Amniotic stem cell (primary cell): ENCODE measurements around the gene FHAD1.
"Not testable (repeated sequence)": the region's sequence is repeated elsewhere in the genome, so short reads cannot be mapped to it uniquely, and the experiment has no call there.

ENCODE experiments used
- DNase-seq: peaks from one replicate; lab custom pipeline; 2025; lab: John Stamatoyannopoulos, UW

The FHAD1 gene

DNA sequence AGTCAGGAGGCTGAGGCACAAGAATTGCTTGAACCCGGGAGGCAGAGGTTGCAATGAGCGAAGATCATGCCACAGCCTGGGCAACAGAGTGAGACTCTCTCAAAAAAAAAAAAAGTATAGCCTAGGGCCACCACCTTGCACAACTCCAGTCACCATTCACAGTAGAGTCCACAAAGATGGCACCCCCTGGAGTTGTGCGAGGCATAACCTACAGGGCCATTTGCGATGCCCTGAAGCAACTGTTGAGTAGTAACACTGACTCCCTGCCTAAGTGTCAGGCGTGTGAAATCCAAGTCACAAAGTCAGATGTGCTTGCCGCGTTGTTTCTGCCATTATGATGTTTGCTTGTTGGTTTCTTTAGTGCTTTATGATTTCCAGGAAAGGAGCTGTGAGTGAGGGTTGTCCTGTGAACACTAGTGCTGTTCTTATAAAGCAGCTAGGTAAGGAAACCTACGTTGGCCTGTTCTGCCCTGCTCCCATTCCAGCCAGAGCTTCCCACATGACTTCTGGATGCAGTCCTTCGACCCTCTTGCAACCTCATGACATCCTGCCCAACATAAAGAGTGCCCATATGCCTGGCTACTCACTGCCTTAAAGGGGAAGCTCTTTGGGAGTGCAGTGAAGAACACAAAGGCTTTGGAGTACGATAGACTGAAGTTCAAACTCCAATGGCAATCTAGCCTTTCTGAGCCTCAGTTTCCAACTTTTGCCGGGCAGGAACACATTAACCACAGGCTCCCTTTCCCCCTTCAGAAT is 29.8 kb downstream of the FHAD1 start:
- no peak for DNase-seq

DNA sequence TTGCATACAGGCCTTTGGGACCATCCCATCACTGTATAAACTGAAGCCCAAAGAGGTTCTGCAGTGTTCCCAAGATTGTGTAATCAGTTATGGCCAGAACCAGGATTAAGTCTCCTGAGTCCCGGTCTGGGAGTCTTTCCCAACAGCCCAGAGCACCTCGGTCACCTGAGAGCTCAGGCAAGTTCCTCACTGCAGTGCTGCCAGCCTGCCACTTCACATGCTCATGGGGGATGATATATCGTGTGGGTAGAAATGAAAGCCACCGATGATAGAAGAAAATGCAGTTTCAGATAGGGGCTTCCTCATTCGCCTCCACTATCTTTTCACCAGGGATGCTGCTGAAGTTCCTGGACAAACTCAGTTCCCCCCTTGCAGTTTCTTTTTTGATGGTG is 30.4 kb downstream of the FHAD1 start:
- no peak for DNase-seq

DNA sequence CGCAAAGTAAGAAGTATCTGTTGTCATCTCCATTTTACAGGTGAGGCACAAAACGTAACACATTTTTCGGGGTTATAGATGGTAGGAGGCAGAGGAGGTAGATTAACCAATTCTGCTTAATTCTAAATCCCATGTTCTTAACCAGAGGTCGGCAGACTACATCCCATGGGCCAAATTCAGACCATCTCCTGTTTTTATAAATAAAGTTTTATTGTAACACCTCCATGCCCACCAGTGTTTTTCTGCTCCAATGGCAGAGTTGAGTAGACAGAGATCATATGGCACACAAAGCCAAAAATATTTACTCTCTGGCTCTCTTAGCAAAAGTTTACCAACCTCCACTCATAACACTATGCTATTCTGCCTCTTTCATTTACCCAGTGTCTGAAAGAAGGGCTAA is 30.9 kb downstream of the FHAD1 start:
- no peak for DNase-seq

DNA sequence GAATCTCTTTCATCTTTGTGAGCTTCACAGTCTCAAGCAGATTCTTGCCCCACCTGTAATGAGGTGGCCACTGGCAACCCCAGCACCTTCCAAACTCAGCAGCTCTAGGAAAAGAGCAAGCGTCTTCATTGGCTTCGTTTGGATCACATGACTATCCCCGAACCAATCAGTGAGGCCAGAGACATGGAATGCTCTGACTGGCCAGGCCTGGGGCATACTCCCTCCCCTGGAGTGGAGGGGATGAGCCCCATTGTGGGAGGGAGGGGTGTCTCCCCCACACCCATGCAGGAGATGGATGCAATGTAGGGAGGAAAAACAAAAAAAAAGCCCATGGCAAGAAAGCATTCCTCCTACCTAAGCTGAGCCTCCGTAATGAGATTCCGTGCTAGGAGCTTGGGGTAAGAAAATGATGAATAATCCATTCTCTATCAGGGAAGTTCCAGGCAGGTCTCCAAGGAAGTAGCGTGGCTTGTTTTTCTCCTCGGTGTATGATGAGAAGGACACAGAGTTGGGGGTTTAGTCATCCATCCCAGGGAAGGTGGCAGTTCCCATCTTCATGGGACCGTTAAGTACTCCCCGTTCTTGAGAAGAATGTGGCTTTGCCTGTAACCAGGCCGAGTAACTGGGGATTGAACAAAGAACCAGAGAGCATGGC is 32.7 kb downstream of the FHAD1 start:
- no peak for DNase-seq

DNA sequence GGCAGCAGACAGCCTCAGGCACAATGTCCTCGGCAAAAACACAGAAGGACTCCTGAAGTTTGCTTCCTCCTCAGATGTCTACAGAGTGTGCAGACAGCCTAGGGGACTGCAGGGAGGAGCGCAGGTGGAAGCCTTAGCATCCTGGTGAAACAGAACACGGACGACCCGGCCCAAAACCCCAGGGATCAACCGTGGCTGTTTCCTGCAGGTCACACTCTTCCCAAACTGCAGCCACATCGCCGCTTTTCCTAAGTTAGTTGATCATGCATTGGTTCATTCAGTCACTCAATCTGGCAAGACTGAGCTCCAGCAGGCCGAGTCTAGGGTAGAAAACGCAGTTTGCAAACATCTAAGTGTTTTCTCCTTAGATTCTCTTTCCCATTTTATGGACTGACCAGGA is 33.4 kb downstream of the FHAD1 start:
- DNase-seq: no peak

DNA sequence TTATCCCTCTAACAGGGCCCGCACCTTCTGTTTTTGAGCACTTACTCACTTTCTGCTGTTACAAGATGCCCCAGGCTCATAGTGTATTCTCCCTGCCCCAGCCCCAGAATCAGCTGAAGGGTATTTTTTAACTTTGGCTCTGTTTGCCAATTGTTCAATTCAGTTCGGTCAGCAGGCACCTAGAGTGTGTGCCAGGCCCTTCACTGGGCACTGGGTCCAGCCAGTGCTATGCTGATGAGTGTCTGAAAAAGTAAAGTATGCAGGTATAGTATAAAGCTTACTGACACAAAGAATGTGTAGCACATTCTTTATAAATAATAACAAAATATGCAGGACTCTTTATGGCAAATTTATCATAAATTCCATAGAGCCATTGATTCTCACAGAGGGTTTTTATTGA is 35.0 kb downstream of the FHAD1 start:
- no peak for DNase-seq

DNA sequence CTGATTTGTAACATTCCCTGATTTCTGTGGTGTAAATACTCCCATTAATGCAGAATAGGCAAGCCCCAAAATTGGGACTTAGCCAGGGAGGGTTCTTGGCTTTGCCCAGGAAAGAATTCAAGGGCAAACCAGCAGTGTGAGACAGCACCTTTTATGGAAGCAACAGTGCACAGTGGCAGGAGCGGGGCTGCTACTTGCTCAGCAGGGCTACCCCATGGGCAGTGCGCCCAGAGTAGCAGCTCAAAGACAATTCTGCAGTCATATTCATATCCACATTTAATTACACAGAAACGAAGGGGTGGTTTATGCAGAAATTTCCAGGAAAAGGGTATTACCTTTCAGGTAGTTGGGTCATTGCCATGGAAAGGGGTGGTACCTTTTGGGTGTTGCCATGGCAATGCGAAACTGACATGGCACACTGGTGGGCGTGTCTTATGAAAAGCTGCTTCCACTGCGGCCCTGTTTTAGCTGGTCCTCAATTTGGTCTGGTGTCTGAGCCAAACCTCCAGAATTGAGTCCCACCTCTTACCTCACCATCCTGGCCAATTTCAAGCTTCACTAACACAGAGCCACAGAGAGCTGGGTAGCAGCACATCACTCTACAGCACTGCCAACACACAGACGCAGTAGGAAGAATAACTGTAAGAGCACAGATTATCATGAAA is 35.9 kb downstream of the FHAD1 start:
- DNase-seq: no peak

DNA sequence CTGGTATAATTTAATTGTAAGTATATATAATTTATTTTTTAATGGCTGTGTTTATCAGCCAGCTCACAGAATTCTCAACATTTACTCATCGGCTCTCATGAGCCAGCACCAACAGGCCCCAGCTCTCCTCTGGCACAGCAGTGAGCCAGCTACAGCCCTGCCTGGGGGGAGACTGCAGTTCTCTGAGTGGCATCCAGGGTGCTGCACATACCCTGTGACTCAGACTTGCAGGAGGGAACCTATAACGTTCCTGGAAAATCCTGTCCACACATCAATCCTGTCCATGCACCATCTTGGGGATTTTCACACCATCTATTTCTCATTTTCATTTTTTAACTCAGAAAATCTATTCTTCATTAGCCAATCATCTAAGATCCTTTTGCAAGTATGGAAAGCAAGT is 36.5 kb downstream of the FHAD1 start:
- no peak for DNase-seq

DNA sequence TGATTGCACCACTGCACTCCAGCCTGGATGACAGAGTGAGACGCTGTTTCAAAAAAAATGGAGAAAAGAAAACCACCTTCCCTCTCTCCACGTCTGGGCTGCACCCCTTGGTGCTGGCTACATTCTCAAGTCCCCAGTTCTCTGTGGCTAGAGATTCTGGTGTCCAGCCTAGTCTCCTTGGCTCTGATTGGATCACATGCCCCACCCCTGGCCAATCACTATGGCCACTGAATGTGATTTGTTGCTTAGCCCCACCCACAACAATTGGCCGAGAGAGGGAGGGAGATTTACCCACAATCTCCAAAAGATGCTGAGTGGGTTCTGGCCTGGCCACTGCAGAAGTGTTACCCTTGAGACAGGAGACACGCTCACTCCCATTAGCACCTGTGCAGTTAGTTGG is 39.4 kb downstream of the FHAD1 start:
- DNase-seq: no peak

DNA sequence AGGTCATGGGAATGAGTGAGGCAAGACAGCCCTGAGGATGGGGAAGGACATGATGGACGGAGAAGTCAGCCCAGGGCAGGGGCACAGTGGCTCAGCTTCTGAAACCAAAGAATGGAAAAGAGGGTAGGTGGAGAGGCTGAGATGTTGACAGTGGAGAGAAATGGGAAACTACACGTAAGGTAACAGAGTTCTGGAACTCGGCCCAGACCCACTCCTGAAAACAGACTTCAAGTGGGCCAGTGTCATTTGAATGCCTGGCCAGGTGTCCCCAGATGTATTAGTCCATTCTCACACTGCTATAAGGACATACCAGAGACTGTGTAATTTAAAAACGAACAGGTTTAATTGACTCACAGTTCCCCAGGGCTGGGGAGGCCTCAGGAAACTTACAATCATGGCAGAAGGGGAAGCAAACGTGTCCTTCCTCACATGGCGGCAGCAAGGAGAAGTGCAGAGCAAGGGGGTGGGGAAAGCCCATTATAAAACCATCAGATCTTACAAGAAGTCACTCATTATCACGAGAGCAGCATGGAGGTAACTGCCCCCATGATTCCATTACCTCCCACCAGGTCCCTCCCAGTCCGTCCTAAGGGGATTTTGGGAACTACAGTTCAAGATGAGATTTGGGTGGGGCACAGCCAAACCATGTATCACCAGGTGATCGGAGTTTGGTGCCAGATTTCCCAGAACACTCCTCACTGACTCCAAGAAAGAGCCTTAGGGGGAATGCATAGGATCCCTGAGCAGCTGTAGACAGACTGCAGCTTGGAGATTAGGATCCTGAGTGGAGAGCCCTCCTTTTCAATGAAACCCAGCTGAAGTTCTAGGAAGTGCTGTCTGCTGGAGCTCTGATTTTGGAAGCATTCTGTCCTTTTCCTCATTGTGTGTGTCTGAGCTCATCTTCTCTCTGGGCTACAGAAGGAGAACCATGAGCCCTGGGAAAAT is 40.3 kb downstream of the FHAD1 start:
- no peak for DNase-seq

DNA sequence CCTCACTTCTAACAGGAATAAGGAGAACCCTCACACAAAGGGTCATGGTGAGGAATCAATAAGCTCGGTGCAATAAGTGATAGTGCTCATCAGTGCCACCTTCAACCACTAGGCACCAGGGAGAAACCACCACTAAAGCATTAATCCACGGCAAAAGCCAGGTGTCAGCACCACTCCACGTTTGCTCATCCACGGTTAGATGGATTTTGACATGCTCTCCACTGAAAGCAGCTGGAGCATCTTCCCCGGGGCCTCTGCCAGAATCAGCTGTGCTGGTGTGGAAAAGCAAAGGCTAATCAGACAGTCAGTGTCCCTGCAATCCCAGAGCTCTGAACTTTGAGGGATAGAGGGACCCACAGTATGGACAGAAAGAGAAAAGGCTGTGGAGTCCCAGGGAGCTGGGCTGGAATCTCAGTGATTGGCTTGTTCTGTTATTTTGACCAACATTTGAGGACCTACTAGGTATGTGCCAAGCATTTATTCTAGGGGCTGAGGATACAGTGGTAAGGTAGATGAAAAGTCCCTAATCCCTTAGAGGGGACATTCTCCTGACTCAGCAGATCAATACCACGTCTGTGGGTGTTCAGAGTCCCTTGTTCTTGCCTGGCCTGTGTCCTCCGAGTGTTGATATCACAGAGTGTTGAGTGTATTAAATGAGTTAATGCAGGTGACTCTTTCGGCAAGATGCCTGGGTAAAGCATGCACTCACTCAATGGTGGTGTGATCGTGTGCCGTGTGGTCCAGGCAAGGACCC is 41.3 kb downstream of the FHAD1 start:
- DNase-seq: no peak

DNA sequence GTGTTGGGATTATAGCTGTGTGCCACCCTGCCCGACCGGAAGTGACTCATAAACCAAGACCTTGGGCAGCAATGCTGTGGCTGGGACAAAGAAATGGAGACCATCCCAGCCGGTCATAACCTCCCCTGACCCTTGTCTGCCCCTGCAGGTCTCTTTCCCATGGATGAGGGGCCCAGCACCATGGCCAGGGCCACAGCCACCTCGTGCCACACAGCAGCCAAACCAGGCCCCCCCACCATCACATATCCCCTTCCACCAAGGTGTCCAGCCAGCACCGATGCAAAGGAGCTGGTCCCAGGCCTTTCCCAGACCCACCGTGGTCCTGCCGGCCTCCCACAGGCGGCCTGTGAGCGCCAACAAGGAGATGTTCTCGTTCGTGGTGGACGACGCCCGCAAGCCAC is 42.2 kb downstream of the FHAD1 start:
- DNase-seq: no peak

DNA sequence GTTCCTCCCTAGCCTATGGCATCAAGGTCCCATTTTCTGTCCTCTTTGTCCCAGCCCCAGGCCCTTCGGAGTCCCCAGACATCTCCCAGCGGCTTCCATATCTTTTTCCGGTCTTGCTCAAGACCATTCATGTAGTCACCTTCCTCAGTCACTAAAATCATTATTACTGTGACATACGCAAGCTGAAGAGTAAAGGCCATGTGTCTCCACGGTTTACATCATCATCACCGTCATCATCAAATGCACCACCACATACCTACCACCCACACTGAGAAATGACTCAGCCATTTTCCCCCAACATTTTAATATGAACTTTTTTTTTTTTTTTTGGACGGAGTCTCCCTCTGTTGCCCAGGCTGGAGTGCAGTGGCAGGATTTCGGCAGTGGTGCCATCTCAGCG is 43.4 kb downstream of the FHAD1 start:
- DNase-seq: no peak

DNA sequence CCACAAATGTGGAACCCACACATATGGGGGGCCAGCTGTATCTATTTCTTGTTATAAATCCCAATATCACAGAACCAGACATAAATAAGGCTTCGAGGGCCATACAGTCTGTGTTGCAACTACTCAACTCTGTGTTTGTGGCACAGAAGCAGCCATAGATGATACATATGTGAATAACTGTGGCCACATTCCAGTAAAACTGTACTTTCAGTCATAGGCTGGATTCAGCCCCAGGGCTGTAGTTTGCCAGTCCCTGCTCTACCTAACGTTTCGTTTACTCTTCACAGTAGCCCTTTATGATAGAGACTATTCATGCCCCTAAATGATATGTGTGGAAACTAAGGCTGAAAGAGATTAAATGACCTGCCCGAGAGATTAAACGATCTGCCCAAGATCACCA is 48.7 kb downstream of the FHAD1 start:
- DNase-seq: no peak

DNA sequence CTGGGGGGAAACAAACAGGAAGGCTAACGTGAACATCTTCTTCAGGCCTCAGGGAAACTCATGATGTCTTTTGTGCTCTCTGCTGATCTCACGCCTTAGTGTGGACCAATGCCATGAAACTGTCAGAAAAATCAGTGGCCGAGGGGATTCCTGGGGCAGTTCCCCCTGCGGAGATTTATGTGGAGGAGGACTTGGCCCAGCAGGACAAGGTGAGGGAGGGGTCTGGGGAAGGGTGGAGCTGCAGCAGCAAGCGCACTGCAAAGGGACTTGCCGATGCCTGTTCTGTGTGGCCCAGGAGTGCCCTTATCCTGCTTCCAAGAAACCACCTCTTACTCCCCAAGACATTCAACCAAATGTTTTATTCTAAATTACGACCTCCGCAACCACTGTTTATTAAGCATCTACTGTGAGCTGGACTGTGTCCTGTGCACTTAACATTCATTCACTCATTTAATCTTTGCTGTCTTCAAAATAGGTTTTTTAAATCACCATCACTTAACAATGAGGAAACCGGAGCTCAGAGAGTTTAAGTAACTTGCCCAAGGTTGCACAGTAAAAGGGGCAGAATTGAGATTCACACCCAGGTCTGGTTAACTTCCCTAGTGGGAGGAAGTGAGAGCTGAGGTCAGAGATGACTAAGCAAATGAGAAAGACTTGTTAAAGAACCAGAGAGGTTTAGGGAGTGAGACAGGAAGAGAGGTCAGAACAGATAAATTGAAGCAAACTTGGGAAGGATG is 49.7 kb downstream of the FHAD1 start:
- DNase-seq: no peak

DNA sequence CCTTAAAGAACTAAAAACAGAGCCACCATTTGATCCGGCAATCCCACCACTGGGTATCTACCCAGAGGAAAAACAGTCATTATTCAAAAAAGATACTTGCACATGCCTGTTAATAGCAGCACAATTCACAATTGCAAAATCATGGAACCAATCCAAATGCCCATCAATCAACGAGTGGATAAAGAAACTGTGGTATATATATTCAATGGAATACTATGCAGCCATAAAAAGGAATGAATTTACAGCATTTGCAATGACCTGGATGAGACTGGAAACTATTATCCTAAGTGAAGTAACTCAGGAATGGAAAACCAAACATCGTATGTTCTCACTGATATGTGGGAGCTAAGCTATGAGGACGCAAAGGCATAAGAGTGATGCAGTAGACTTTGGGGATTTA is 51.0 kb downstream of the FHAD1 start:
- DNase-seq: not testable (repeated sequence)

DNA sequence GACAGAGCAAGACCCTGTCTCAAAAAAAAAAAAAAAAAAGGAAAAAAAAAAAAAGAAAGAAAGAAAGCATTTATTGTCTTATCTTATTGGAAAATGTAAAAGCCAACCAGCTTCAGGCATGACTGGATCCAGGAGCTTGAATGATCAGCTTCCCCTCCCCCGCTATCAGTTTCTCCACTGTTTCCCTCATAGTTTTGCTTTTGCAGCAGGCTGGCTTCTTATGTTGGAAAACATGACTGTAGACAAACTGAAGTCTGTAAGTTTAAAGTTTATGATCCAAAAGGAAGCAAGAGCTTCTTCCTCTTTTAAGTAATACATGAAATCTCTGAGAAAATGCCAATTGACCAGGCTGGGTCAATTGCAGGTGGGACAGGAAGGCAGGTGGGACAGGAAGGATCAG is 52.2 kb downstream of the FHAD1 start:
- DNase-seq: no peak

DNA sequence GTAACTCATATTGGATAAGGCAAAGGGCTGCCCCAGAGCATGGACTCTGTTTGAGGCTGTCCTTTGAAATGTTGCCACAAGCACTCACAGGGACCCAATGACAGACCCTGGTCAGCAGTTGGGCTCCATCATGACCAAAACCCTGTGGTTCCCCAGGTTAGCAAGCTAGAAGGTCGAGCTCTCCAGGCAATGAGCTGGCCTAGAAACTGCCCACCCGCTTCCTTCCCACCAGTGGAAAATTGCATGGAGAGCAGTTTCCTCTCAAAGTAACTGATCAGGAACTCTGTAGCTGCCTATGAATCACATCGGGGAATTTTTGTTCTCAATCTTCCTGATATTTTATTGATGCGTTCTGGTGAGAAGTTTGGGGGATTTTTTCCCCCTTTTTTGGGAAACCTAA is 52.8 kb downstream of the FHAD1 start:
- DNase-seq: no peak

DNA sequence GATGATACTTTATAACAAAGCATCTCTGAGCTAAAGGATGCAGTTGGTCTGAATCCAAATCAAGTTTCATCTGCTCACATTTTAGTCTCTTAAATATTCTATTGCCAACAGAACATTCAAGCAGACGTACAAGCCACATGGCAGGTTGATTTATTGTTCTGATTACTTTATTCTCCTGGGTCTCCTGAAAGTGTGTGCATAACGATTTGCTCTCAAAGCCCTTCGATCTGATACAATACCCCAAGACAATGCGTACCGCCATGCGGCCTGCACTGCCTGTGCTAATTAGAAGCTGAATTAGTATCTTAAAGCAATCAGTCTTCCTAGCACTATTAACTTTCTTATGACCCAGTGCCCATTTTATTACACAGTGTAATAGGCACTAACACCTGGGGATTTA is 56.9 kb downstream of the FHAD1 start:
- DNase-seq: no peak

DNA sequence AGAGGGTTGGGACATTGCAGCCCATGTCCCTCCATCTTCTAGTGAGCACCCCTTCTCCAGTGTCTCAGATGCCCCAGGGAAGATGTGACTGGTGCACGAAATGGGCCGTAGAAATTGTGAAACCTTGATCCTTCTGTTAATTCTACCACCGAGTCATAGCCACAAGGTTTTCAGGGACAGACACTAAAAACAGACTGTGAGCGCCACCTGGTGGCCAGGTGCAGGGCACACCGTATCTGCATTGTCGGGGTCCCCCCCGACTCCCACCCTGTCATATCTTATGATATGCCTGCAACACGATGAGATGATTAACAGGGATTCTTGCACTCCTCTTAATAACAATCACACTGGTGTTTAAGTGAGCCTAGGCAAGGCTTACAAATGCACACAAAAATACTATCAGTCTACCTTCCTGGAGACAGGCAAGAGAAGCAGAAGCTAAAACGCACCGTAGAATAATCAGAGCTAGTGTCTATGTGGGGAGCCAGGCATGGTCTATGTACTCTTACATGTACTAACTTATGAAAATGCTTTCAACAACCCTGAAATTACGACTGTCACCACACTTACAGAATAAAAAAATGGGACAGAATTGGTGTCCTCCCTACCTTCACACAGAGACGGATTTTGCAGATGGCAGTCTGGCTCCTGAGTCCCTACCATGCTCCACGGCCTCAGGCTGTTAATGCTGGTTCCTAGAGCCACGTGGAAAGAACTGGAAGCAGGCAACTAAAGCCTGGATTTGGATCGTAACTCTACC is 57.9 kb downstream of the FHAD1 start:
- DNase-seq: no peak
